DMS79 (cell line): ENCODE results near the gene TSPAN9.

Experiments
- DNase-seq: peaks from one replicate; lab custom pipeline; 2025; lab: John Stamatoyannopoulos, UW

Gene TSPAN9

DNA sequence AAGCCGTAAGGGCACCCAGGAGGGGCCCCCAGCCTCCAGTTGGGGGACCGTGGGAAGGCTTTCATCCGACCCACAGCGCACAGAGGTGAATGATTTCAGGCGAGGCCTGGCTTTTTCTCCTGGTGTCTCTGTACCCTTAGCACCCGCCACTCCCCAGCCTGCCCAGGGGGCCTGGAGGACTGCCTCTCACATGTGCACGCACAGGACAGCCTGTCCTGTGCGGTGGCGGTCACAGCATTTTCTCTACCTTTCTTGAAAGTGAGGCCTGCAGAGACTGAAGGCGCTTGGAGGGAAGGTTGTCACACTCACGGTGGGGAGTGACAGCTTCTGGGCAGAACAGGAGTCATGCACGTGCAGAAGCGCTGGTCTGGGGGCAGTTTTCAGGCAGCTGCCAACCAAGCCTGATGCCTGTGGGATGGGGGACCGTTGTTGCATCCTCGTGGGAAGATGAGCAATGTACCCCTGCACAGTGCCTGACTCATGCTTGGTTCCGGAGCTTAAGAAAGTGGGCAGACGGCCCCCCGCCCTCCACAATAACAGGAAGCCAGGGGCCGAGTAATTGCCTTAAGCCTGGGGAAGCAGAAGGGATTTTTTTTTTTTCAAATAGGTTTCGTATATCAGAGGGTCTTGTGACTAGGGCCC lies 148.1 kb downstream of the TSPAN9 start:
- no peak for DNase-seq

GRCh38 chr12:3225796-3226180 lies 148.6 kb downstream of the TSPAN9 start:
- DNase-seq: no peak

GRCh38 chr12:3226264-3226663 lies 149.1 kb downstream of the TSPAN9 start:
- no peak for DNase-seq

- no peak for DNase-seq
These were observed 150.1 kb downstream of the TSPAN9 start for GRCh38 chr12:3227076-3227975.

GRCh38 chr12:3228552-3228951 lies 151.4 kb downstream of the TSPAN9 start:
- no peak for DNase-seq

- no peak for DNase-seq
These were observed 152.4 kb downstream of the TSPAN9 start for GRCh38 chr12:3229577-3229976.

DNA sequence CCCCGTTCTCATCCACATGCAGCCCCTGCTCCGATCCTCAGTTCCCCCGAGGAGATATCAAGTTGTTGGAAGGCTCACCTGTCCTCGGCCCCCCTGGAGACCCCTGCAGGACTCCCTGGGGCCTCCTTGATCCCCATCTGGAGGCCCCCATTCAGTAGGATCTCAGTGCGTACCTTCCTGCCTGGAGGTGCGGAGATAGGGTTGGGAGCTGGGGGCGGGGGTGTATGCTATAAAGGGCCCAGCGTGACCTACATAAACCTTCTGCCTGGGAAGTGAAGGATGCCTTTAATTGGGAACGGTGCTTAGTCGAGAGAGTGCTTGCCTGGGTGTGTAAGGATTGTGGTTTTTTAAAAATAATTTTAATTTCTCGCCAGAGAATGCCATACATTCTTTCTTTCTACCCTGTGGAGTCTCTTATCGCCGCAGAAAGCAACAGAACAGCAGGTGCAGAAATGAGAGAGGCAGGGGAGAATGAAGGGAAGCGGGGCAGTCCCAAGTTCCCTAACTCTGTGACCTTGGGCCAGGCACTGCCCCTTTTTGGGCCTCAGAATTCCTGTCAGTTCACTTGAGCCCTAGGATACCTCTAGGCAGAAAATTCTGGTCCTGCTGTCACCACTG lies 153.7 kb downstream of the TSPAN9 start:
- no peak for DNase-seq

GRCh38 chr12:3231399-3231876 lies 154.3 kb downstream of the TSPAN9 start:
- no peak for DNase-seq

DNA sequence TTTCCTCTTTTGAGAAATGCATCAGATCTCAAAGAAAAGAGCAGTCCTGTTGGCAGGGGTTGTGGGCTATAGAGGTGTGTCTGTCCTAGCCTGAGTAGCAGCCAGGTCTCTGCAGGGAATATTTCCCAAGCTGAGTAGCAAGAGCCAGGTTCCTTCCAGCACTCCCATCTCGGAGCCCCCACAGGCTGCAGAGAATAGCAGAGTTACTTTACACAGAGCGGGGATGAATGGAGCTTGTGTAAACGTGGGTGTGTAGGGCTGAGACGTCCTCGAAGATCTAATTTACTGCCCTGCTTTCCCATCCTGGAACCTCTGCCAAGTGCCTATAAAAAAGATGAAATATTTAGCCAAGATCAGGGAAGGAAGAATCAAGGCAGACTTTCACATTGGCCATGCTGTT lies 156.6 kb downstream of the TSPAN9 start:
- DNase-seq: peak; percentile 53

- DNase-seq: no peak
These were observed 159.4 kb downstream of the TSPAN9 start for GRCh38 chr12:3236345-3237187.

- DNase-seq: no peak
These were observed 161.0 kb downstream of the TSPAN9 start for GRCh38 chr12:3238196-3238595.

- no peak for DNase-seq
These were observed 164.4 kb downstream of the TSPAN9 start for GRCh38 chr12:3241621-3242020.

DNA sequence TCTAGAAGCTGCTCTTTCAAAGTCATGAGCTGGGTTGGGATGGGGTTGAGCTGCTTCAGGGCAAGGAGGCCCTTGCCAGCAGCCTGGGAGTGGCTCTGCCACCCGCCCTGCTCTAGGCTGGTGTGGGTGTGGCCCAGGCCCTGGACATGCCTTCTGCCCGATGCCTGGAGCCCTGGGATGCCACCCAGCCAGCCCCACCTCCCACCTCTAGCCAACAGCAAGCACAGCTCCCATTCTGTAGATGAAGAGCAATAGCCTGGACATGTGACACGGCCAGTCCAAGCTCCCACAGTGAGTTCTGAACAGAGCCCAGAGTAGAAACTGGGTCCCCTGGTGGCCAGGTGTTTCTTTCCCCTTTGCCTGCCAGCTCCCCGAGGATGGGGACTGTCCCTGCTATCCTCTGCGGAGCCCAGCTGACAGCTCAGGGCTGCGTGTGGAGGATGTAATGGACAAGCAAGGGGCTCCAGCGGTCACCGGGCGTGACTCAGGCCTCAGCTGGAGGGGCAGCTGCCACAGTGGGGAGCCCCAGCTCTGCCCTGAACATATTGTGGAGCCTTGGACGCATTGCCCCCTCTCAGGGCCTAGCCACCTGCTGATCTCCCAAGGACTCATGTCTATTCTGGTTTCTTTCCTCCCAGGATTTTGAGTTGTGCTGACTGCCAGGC lies 165.2 kb downstream of the TSPAN9 start:
- DNase-seq: no peak

GRCh38 chr12:3243376-3244084 lies 166.4 kb downstream of the TSPAN9 start:
- no peak for DNase-seq

DNA sequence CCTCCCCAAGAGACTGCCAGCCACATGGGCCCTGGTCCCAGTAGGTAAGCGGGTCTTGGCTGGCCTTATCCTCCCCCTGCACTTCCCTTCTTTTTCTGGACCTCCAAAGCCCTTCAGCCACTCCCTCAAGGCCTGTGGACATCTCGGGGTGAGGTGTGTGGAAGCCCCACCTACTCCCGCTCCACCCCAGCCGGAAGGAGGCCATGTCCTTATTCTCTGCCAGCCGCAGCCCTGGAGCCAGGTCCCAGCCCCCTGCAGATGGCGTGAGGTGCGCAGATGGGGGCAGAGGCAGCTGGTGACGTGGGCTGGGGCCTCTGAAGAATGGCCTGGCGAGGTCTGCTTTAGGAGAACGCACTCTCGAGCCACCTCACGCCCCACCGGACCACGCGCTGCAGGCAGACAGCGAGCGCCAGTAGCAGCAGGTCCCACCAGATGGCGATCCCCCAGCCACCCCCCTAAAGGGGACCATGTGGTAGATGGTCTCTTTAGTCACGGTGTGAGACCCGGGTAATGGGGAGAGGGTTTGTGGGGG lies 167.1 kb downstream of the TSPAN9 start:
- no peak for DNase-seq

DNA sequence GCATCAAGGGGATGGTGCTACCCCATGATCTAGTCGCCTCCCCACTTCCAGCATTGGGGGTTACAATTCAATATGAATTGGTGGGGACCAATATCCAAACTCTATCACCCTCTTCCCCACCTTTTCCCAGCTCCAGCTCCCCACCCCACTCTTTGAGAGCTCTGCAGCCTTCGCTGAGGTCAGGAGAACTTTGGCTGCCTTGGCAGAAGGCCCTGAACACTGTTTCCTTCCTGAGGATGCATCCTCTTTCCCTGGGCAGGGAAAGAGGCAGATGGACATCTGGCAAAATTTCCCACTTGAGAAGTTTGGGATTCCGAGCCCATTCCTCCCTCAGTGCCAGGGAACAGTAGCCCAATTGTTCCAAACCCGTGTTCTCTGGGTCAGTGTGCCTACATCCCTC lies 169.1 kb downstream of the TSPAN9 start:
- DNase-seq: no peak

DNA sequence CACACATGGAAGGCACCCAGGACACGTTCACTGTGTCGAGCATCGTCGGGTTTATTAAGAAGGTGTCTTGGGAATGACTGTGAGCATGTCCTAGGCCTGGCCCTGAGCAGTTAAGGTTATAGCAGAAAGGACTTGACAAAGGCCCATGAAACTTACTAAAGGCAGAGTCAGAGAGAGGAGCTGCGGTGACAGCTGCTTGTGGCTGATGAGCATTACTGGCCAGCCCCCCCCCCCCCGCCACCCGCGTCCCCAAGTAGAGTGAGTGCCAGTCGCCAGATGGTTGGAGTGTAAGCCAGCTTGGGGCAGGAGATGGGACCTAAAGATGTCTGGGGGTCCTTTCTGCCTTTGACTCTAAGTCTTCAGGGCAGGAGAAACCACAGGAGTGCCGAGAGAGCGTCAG lies 169.9 kb downstream of the TSPAN9 start:
- DNase-seq: no peak

- peak; percentile 33 for DNase-seq
These were observed 170.5 kb downstream of the TSPAN9 start for GRCh38 chr12:3247629-3248161.

GRCh38 chr12:3249081-3249800 lies 172.1 kb downstream of the TSPAN9 start:
- no peak for DNase-seq

GRCh38 chr12:3250034-3250433 lies 172.9 kb downstream of the TSPAN9 start:
- DNase-seq: no peak
